NCI-H2227 (cell line): Measurements from ENCODE around the gene EYA2.

Experiments used
- DNase-seq: peaks from one replicate; lab custom pipeline; 2025; ENCODE audit not compliant: unreplicated experiment; lab: John Stamatoyannopoulos, UW

EYA2 gene

GRCh38 chr20:47237715-47238114 is 343.1 kb downstream of the EYA2 start:
- no peak for DNase-seq
